ENCODE results near the gene HSPA1A. TPM values are rescaled to one million over a fixed set of nuclear protein-coding genes. Genes with fewer than 3 reads are reported as not detected.
A peak's percentile ranks its signal among the peaks of the same experiment; 100 is the strongest.

Gene HSPA1A
- total RNA-seq, result 100 to 1,000 TPM in 5 of 7 donors, 10 to 100 TPM in 2; 51.5 to 340 (median 140) TPM
- polyA plus RNA-seq, result 10 to 100 TPM; 44.6 to 83.1 TPM
- long read RNA-seq, donor 1, transcript HSPA1A-201 (1 exons, 2,483 nt), result major isoform, 201 of 201 reads
- long read RNA-seq, donor 1, partial matches to known transcripts, result 0 of 201 reads
- long read RNA-seq, donor 1, other reads (novel, unspliced or antisense), result 0 of 201 reads
- long read RNA-seq, donor 2, transcript HSPA1A-201 (1 exons, 2,483 nt), result major isoform, 31 of 31 reads
- long read RNA-seq, donor 2, partial matches to known transcripts, result 0 of 31 reads
- long read RNA-seq, donor 2, other reads (novel, unspliced or antisense), result 0 of 31 reads
- long read RNA-seq, donor 3, transcript HSPA1A-201 (1 exons, 2,483 nt), result major isoform, 80 of 80 reads
- long read RNA-seq, donor 3, partial matches to known transcripts, result 0 of 80 reads
- long read RNA-seq, donor 3, other reads (novel, unspliced or antisense), result 0 of 80 reads

- 1 to 2% (median 2%) methylated on average over 47 to 56 of the region's 56 CpGs for WGBS, 3 donors
- H3K27me3 ChIP-seq, result no peaks in the 10 kb centered on the region
- intact Hi-C loops (cut with DNase I), result no loop called here
- no peaks in the 10 kb centered on the region for H3K36me3 ChIP-seq
- peaks cover 2% of the 10 kb centered on the region for H3K4me1 ChIP-seq (ENCODE audit: insufficient read depth)
- no peaks in the 10 kb centered on the region for H3K9me3 ChIP-seq
- DNase-seq, result peak; percentile 91 to 96 (median 94)
- H3K4me3 ChIP-seq, result peak within 1 kb of the TSS; percentile 59
- TF ChIP-seq CTCF (IDR thresholded peaks at IDR 0.05) (peak in 1 of 3 donors; percentile 19), POLR2A (IDR thresholded peaks at IDR 0.05) (peak; percentile 99), EP300 (IDR thresholded peaks at IDR 0.05) (peak; percentile 12)
- H3K27ac ChIP-seq, result peak within 1 kb of the TSS; percentile 95 to 99
Observed at GRCh38 chr6:31815025-31815838, at the start of gene HSPA1A, which contains the start of gene HSPA1L. Gene HSPA1A (plus strand): TSS chr6:31815543. CDS start chr6:31815757, 214 bp downstream. Gene HSPA1L (minus strand): TSS chr6:31815283. CDS start chr6:31811972, 3,311 bp downstream.

GRCh38 chr6:31765559-31765909 is 49.8 kb upstream of the HSPA1A start:
- no peaks in the 10 kb centered on the region for H3K9me3 ChIP-seq
- no peak for DNase-seq
- H3K36me3 ChIP-seq, result no peaks in the 10 kb centered on the region
- 86 to 91% (median 88%) methylated on average over 9 of the region's 9 CpGs for WGBS, 3 donors
- H3K4me1 ChIP-seq (ENCODE audit: insufficient read depth), result peaks cover 3% of the 10 kb centered on the region
- intact Hi-C loops (cut with DNase I), result no loop called here
- no peak overlapping the region for H3K4me3 ChIP-seq
- H3K27me3 ChIP-seq, result no peaks in the 10 kb centered on the region
- TF ChIP-seq POLR2A (IDR thresholded peaks at IDR 0.05) (no peak), EP300 (IDR thresholded peaks at IDR 0.05) (no peak), CTCF (IDR thresholded peaks at IDR 0.05) (no peak)
- no peak overlapping the region for H3K27ac ChIP-seq

GRCh38 chr6:31765910-31766794 is 49.2 kb upstream of the HSPA1A start:
- H3K4me1 ChIP-seq (ENCODE audit: insufficient read depth), result peaks cover 3% of the 10 kb centered on the region
- no peak overlapping the region for H3K4me3 ChIP-seq
- no peaks in the 10 kb centered on the region for H3K27me3 ChIP-seq
- WGBS, 3 donors, result 29 to 41% (median 30%) methylated on average over 41 to 42 of the region's 42 CpGs
- no peak for DNase-seq
- intact Hi-C loops (cut with DNase I), result no loop called here
- H3K36me3 ChIP-seq, result no peaks in the 10 kb centered on the region
- no peaks in the 10 kb centered on the region for H3K9me3 ChIP-seq
- no peak overlapping the region for H3K27ac ChIP-seq
- TF ChIP-seq POLR2A (IDR thresholded peaks at IDR 0.05), result no peak
- TF ChIP-seq CTCF (IDR thresholded peaks at IDR 0.05), result no peak
- TF ChIP-seq EP300 (IDR thresholded peaks at IDR 0.05), result no peak

All from ovary (tissue), 10 donors.